Esophagus muscularis mucosa (tissue), 4 donors: ENCODE results near the gene DEAF1.
A peak's percentile ranks its signal among the peaks of the same experiment; 100 is the strongest.

Experiments used
- EP300 ChIP-seq: sonication (generic); formaldehyde crosslinking; IDR thresholded peaks from one replicate; pipeline ENCODE4 v1.6.1; 2017; ENCODE audit warnings: antibody characterized with exemption
- POLR2A ChIP-seq: fragments of 450-650 bp; IDR thresholded peaks from one replicate; pipeline ENCODE4 v1.6.1; 2017; ENCODE audit warnings: antibody characterized with exemption, moderate library complexity, mild to moderate bottlenecking, low read depth
- POLR2AphosphoS5 ChIP-seq, 2 donors: sonication (generic); formaldehyde crosslinking; IDR thresholded peaks; one replicate each; pipeline ENCODE4 v1.6.1; 2017; ENCODE audit warnings: antibody characterized with exemption in 2 of 2
- TF ChIP-seq, protein P1 (sequence below), 3 experiments: fragments of 200-600 bp in 2 of 3; fragments of 450-650 bp in 1 of 3; sonication (generic) in 2 of 3; IDR thresholded peaks; one replicate each; pipeline ENCODE4 v1.5.1; 2017 to 2019; ENCODE audit warnings: antibody characterized with exemption in 3 of 3, mild to moderate bottlenecking in 2 of 3, moderate library complexity in 1 of 3

- no peak for TF ChIP-seq POLR2A
- no peak for TF ChIP-seq EP300
- TF ChIP-seq, protein P1, sequence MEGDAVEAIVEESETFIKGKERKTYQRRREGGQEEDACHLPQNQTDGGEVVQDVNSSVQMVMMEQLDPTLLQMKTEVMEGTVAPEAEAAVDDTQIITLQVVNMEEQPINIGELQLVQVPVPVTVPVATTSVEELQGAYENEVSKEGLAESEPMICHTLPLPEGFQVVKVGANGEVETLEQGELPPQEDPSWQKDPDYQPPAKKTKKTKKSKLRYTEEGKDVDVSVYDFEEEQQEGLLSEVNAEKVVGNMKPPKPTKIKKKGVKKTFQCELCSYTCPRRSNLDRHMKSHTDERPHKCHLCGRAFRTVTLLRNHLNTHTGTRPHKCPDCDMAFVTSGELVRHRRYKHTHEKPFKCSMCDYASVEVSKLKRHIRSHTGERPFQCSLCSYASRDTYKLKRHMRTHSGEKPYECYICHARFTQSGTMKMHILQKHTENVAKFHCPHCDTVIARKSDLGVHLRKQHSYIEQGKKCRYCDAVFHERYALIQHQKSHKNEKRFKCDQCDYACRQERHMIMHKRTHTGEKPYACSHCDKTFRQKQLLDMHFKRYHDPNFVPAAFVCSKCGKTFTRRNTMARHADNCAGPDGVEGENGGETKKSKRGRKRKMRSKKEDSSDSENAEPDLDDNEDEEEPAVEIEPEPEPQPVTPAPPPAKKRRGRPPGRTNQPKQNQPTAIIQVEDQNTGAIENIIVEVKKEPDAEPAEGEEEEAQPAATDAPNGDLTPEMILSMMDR (IDR thresholded peaks at IDR 0.05), result peak; percentile 64 to 79 (median 77)
- TF ChIP-seq POLR2AphosphoS5 (IDR thresholded peaks at IDR 0.05), result peak; percentile 18 to 33
Measured at GRCh38 chr11:662689-663274, 32.2 kb downstream of the DEAF1 start.
